HG03565 (cell line): Measurements from ENCODE around the gene ELP1.

ENCODE experiments used
- ATAC-seq: cut with Tn5 transposase; IDR thresholded peaks from one replicate; pipeline ENCODE4 v1.9.1; 2021; ENCODE audit warnings: mild to moderate bottlenecking, moderate library complexity; ENCODE audit not compliant: unreplicated experiment

Gene ELP1

GRCh38 chr9:108885643-108886348 is 48.1 kb downstream of the ELP1 start:
- peak; percentile 94 for ATAC-seq

- no peak for ATAC-seq
These were observed 49.2 kb downstream of the ELP1 start for GRCh38 chr9:108884701-108885100.

GRCh38 chr9:108883085-108883484 is 50.8 kb downstream of the ELP1 start:
- no peak for ATAC-seq

- no peak for ATAC-seq
These were observed 51.7 kb downstream of the ELP1 start for GRCh38 chr9:108882052-108882888.

- ATAC-seq: no peak
These were observed 53.1 kb downstream of the ELP1 start for GRCh38 chr9:108880738-108881316.

- no peak for ATAC-seq
These were observed 56.4 kb downstream of the ELP1 start for GRCh38 chr9:108877524-108877923.

GRCh38 chr9:108876425-108876824 is 57.5 kb downstream of the ELP1 start:
- no peak for ATAC-seq

GRCh38 chr9:108874058-108874788 is 59.7 kb downstream of the ELP1 start:
- ATAC-seq: peak; percentile 51

GRCh38 chr9:108869092-108869725 is 64.7 kb downstream of the ELP1 start:
- ATAC-seq: no peak

GRCh38 chr9:108867829-108868228 is 66.1 kb downstream of the ELP1 start:
- ATAC-seq: no peak

GRCh38 chr9:108867116-108867515 is 66.8 kb downstream of the ELP1 start:
- ATAC-seq: no peak

GRCh38 chr9:108866001-108866420 is 67.9 kb downstream of the ELP1 start:
- no peak for ATAC-seq

- ATAC-seq: no peak
These were observed 68.9 kb downstream of the ELP1 start for GRCh38 chr9:108865037-108865436.

GRCh38 chr9:108864446-108864845 is 69.5 kb downstream of the ELP1 start:
- no peak for ATAC-seq

- ATAC-seq: no peak
These were observed 70.0 kb downstream of the ELP1 start for GRCh38 chr9:108863891-108864290.

GRCh38 chr9:108861997-108862396 is 71.9 kb downstream of the ELP1 start, which contains the start of gene ACTL7A:
ACTL7A (plus strand) TSS chr9:108862266; CDS start chr9:108862323, 57 bp downstream.
- no peak for ATAC-seq

- no peak for ATAC-seq
These were observed 72.5 kb downstream of the ELP1 start for GRCh38 chr9:108861464-108861863.

- no peak for ATAC-seq
These were observed 73.2 kb downstream of the ELP1 start for GRCh38 chr9:108860764-108861163.

GRCh38 chr9:108860354-108860753 is 73.6 kb downstream of the ELP1 start:
- ATAC-seq: no peak

GRCh38 chr9:108859459-108860114 is 74.3 kb downstream of the ELP1 start:
- peak; percentile 59 for ATAC-seq
